Endothelial cell of umbilical vein (primary cell): ENCODE data around the gene RNF138. TPM values are rescaled to one million over a fixed set of nuclear protein-coding genes. Genes with fewer than 3 reads are reported as not detected.

Source experiments
- BruUV-seq: library from RNA; stranded (reverse); fragments of 400-500 nt; replicated peaks from 2 replicates; lab custom pipeline; 2021; lab: Mats Ljungman, UMichigan
- CTCF ChIA-PET: fragments of 300-600, 350-600 bp; sonication (Branson Sonifier 250); formaldehyde crosslinking; loops from one replicate; lab custom pipeline; 2021; ENCODE audit warnings: antibody characterized with exemption, inconsistent platforms; lab: Charles Lee
- POLR2A ChIA-PET: fragments of 300-600, 350-600 bp; sonication (Branson Sonifier 250); formaldehyde crosslinking; loops from one replicate; lab custom pipeline; 2021; ENCODE audit warnings: antibody characterized with exemption, inconsistent platforms; lab: Charles Lee
- DNase-seq: peaks from one replicate; pipeline ENCODE4 v3.0.0-alpha.2; 2011; ENCODE audit warnings: low read depth, low spot score
- FAIRE-seq: peaks from 2 replicates; lab custom pipeline; 2011; peaks lifted over from hg19 to GRCh38; lab: Jason Lieb, UNC
- H2AFZ ChIP-seq: 2 replicates; pipeline ENCODE4 v1.6.0; 2012; ENCODE audit warnings: low read depth, low read length, control low read depth, inconsistent platforms
- H3K27ac ChIP-seq: 2 replicates; pipeline ENCODE4 v1.5.1; 2011; ENCODE audit warnings: low read depth, mild to moderate bottlenecking, control low read depth, low read length, moderate library complexity; ENCODE audit not compliant: insufficient read depth
- H3K27me3 ChIP-seq, 2 experiments: 2 replicates each; pipeline versions ENCODE4 v1.6.0 to v1.6.1; 2011; ENCODE audit warnings: low read length in 2 of 2, mixed read lengths in 1 of 2; ENCODE audit not compliant: control insufficient read depth in 2 of 2, insufficient read depth in 2 of 2
- H3K36me3 ChIP-seq, 2 experiments: 2 replicates in 1 of 2; 3 replicates in 1 of 2; pipeline ENCODE4 v1.5.1; 2011; ENCODE audit warnings: low read length in 2 of 2, mild to moderate bottlenecking in 1 of 2, moderate library complexity in 1 of 2; ENCODE audit not compliant: control insufficient read depth in 2 of 2, insufficient read depth in 2 of 2; ENCODE audit errors: extremely low read depth in 1 of 2
- H3K4me1 ChIP-seq: 3 replicates; pipeline ENCODE4 v1.5.1; 2011; ENCODE audit warnings: mild to moderate bottlenecking, low read length; ENCODE audit not compliant: control insufficient read depth, insufficient read depth; ENCODE audit errors: extremely low read depth
- H3K4me2 ChIP-seq: 2 replicates; pipeline ENCODE4 v1.6.1; 2011; ENCODE audit warnings: low read length, control low read depth, mixed read lengths; ENCODE audit not compliant: insufficient read depth
- H3K4me3 ChIP-seq, 3 experiments: fragments of 200-600 bp in 1 of 3; sonication (generic), shearing (Covaris generic) in 1 of 3; replicated peaks in 1 of 3; 2 replicates each; pipeline ENCODE4 v1.5.1; 2011 to 2016; ENCODE audit warnings: control low read depth in 3 of 3, low read length in 3 of 3, mild to moderate bottlenecking in 2 of 3, inconsistent platforms in 1 of 3, low read depth in 1 of 3, moderate library complexity in 1 of 3; ENCODE audit not compliant: insufficient read depth in 1 of 3
- H3K79me2 ChIP-seq: 2 replicates; pipeline ENCODE4 v1.6.0; 2012; ENCODE audit warnings: low read length, inconsistent platforms; ENCODE audit not compliant: control insufficient read depth, insufficient read depth
- H3K9ac ChIP-seq: replicated peaks from 2 replicates; pipeline ENCODE3; 2011; ENCODE audit warnings: low read length, control low read depth; ENCODE audit not compliant: insufficient read depth; ENCODE audit errors: extremely low read depth
- H3K9me1 ChIP-seq: replicated peaks from 3 replicates; pipeline ENCODE4 v1.6.0; 2011; ENCODE audit warnings: mild to moderate bottlenecking, low read length; ENCODE audit not compliant: control insufficient read depth, insufficient read depth; ENCODE audit errors: extremely low read depth
- H3K9me3 ChIP-seq: replicated peaks from 2 replicates; pipeline ENCODE4 v1.5.1; 2012; ENCODE audit warnings: low read length, inconsistent platforms; ENCODE audit not compliant: control insufficient read depth, insufficient read depth
- H4K20me1 ChIP-seq: replicated peaks from 2 replicates; pipeline ENCODE3; 2011; ENCODE audit warnings: mild to moderate bottlenecking, low read length; ENCODE audit not compliant: control insufficient read depth, insufficient read depth; ENCODE audit errors: extremely low read depth
- EZH2 ChIP-seq: IDR thresholded peaks from 2 replicates; pipeline ENCODE4 v1.6.1; 2012; ENCODE audit warnings: borderline replicate concordance, low read depth, mild to moderate bottlenecking, moderate library complexity, low read length, inconsistent platforms; ENCODE audit not compliant: severe bottlenecking
- FOS ChIP-seq: IDR thresholded peaks from 2 replicates; pipeline ENCODE4 v1.6.1; 2011; ENCODE audit warnings: mild to moderate bottlenecking, low read length, moderate library complexity, borderline replicate concordance; ENCODE audit not compliant: insufficient read depth
- GATA2 ChIP-seq: IDR thresholded peaks from 2 replicates; pipeline ENCODE4 v1.7.0; 2011; ENCODE audit warnings: low read depth, mild to moderate bottlenecking, moderate library complexity, mixed read lengths, low read length; ENCODE audit not compliant: insufficient read length, insufficient read depth
- JUN ChIP-seq: IDR thresholded peaks from 2 replicates; pipeline ENCODE4 v1.6.1; 2011; ENCODE audit warnings: borderline replicate concordance, low read depth; ENCODE audit not compliant: insufficient read length, insufficient read depth
- MYC ChIP-seq: IDR thresholded peaks from one replicate; pipeline ENCODE4 v1.6.1; 2011; ENCODE audit warnings: mild to moderate bottlenecking, low read depth, low read length
- POLR2A ChIP-seq: IDR thresholded peaks from 2 replicates; pipeline ENCODE4 v1.6.1; 2012; ENCODE audit warnings: low read depth, mild to moderate bottlenecking, control low read depth, low read length
- POLR2AphosphoS5 ChIP-seq: IDR thresholded peaks from 2 replicates; pipeline ENCODE4 v1.6.1; 2012; ENCODE audit warnings: low read depth, mild to moderate bottlenecking, control low read depth, low read length, moderate library complexity; ENCODE audit not compliant: insufficient read depth
- dilution Hi-C: fragments of 300-500 bp; cut with MboI; formaldehyde crosslinking; loops from one replicate; pipeline ENCODE4 v1.15.0; 2019; ENCODE audit warnings: low sequenced_read_pairs; ENCODE audit not compliant: extremely low pct_ligation_motif_present
- intact Hi-C: fragments of 100-400 bp; cut with micrococcal nuclease; formaldehyde crosslinking; loops from one replicate; pipeline ENCODE4 v1.10.0; 2022
- polyA plus RNA-seq, 4 experiments: library from polyadenylated mRNA; depleted of rRNA in 3 of 4; stranded (reverse) in 3 of 4; unstranded in 1 of 4; fragments of >200 nt; gene quantifications; 2 replicates each; pipeline versions ENCODE4 v1.2.1 to v1.2.3, GENCODE V29; 2011 to 2012; ENCODE audit warnings: missing spikeins in 1 of 4
- total RNA-seq: library from RNA; stranded (reverse); gene quantifications from 2 replicates; pipeline ENCODE4 v1.2.3, GENCODE V29; 2021
- TF ChIP-seq, protein P1 (sequence below): IDR thresholded peaks from 2 replicates; pipeline ENCODE4 v1.6.1; 2011; ENCODE audit not compliant: insufficient read depth, insufficient read length
- TF ChIP-seq, protein P2 (sequence below), 2 donors: IDR thresholded peaks; 1 replicate in 1 of 2; 2 replicates in 1 of 2; pipeline ENCODE4 v1.5.1; 2011; ENCODE audit warnings: low read length in 2 of 2, mild to moderate bottlenecking in 2 of 2, moderate library complexity in 2 of 2, control low read depth in 1 of 2, inconsistent platforms in 1 of 2, low read depth in 1 of 2; ENCODE audit not compliant: insufficient read depth in 1 of 2; ENCODE audit errors: extremely low read depth in 1 of 2

The RNF138 gene
- total and polyA plus RNA-seq, 2 donors (not counting 3 experiments of a cell fraction or from before 2014, with no cell fraction given) = 14.7 to 24.6 TPM

DNA sequence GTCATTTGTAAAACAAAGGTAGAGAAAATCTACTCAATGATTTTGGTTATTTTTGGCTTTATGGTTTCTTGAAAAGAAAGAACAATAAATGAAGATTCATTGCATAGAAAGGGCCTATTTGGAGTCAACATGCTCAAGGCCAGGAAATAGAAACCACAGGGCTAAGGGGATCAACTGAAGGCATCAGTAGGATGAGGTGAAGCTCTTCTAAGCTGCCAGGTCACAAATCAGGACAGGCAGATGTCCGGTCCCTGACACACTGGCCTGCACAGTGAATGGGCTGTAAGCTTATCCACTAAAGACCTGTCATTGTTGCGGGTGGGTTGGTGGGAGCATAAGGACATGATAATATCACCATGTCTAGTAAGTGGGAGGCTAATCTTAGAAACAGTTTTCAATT, 31.6 kb upstream of the RNF138 start:
- TF ChIP-seq FOS (no peak), POLR2AphosphoS5 (no peak), POLR2A (no peak), GATA2 (no peak), JUN (no peak), EZH2 (no peak), MYC (no peak)
- TF ChIP-seq, protein P1, sequence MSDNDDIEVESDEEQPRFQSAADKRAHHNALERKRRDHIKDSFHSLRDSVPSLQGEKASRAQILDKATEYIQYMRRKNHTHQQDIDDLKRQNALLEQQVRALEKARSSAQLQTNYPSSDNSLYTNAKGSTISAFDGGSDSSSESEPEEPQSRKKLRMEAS = no peak
- TF ChIP-seq, protein P2, sequence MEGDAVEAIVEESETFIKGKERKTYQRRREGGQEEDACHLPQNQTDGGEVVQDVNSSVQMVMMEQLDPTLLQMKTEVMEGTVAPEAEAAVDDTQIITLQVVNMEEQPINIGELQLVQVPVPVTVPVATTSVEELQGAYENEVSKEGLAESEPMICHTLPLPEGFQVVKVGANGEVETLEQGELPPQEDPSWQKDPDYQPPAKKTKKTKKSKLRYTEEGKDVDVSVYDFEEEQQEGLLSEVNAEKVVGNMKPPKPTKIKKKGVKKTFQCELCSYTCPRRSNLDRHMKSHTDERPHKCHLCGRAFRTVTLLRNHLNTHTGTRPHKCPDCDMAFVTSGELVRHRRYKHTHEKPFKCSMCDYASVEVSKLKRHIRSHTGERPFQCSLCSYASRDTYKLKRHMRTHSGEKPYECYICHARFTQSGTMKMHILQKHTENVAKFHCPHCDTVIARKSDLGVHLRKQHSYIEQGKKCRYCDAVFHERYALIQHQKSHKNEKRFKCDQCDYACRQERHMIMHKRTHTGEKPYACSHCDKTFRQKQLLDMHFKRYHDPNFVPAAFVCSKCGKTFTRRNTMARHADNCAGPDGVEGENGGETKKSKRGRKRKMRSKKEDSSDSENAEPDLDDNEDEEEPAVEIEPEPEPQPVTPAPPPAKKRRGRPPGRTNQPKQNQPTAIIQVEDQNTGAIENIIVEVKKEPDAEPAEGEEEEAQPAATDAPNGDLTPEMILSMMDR (IDR thresholded peaks at IDR 0.05; ENCODE audit: extremely low read depth in 1 of 2, insufficient read depth in 1 of 2, low read depth in 1 of 2, low read length in 2 of 2) = no peak
- dilution Hi-C loops = no loop called here
- Histone ChIP-seq H3K9ac (no peak overlapping the region), H3K4me3 (no peak overlapping the region), H3K9me1 (no peaks in the 10 kb centered on the region), H3K9me3 (no peaks in the 10 kb centered on the region), H3K4me1 (no peaks in the 10 kb centered on the region), H3K4me2 (no peak overlapping the region), H4K20me1 (no peaks in the 10 kb centered on the region), H3K27me3 (no peaks in the 10 kb centered on the region), H3K79me2 (no peaks in the 10 kb centered on the region), H3K27ac (no peak overlapping the region), H2AFZ (no peak overlapping the region), H3K36me3 (no peaks in the 10 kb centered on the region)
- POLR2A ChIA-PET = no interaction called here
- FAIRE-seq (no peak), DNase-seq (no peak)
- intact Hi-C loops = no loop called here
- CTCF ChIA-PET = interaction anchor here (1.7 kb wide), 1 partner anchor 12 kb away, joined by 10 read pairs; no protein-coding TSS in a partner anchor
- no TSS peak for BruUV-seq
